ENCODE results near the gene VEZF1.

- TF ChIP-seq CTCF (IDR thresholded peaks at IDR 0.05; ENCODE audit: insufficient read depth, low read length) (no peak), POLR2AphosphoS5 (IDR thresholded peaks at IDR 0.05; ENCODE audit: low read depth) (no peak)
Measured at GRCh38 chr17:57971572-57971971, 16.5 kb downstream of the VEZF1 start.
